ENCODE measurements around the gene LRWD1.
"Not testable (repeated sequence)": the region's sequence is repeated elsewhere in the genome, so short reads cannot be mapped to it uniquely, and the experiment has no call there.

DNA sequence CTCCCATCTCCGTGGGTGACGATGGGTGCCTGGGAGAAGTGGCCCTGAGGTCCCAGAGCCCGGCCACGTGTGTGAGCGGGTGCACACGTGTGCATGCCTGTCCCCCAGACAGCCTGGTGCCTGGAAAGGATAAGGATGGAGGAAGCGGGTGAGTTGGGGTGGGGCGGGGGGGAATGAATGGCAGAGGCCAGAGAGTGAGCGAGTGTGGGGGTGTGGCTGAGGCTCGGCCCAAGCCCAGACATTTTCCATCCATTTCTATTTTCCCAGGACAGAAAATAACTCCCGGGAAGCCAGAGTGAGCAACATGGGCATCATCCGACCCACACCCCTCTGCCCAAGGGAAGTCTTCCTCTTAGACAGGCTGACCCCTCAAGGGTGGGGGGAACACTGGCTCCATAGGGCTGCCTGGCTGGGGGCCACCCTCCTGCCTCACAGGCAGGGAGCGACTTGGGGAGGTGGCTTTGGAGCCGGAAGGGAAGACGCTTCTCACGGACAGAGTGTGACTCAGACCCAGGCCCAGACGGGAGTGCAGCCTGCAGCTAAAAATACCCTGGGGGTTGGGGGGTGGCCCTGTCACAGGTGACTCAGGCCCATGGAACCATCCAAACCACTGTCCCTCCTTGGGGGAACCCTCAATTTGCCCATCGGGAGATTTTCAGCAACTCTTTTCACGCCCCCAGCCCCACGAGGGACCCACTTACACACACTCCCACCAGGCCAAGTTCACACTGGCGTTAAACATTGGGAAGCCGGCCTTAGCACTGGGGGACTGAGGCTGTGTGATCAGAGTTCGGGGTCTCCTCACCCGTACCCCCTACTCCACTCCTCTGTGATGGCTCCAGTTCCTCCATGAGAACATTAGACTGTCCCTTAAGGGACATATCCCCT lies 40.8 kb downstream of the LRWD1 start:
- not testable (repeated sequence) for TF ChIP-seq CTCF (IDR thresholded peaks at IDR 0.05); EZH2 (IDR thresholded peaks at IDR 0.05; ENCODE audit: borderline replicate concordance, insufficient read depth, low read depth, low read length, poor library complexity, severe bottlenecking)

Measured in B cell (primary cell).